Tibial nerve (tissue), 3 donors: ENCODE measurements around the gene VKORC1.

ENCODE experiments used
- POLR2A ChIP-seq, 2 donors: fragments of 450-650 bp; IDR thresholded peaks; one replicate each; pipeline ENCODE4 v1.6.1; 2017; ENCODE audit warnings: antibody characterized with exemption in 2 of 2, mild to moderate bottlenecking in 2 of 2, moderate library complexity in 2 of 2
- TF ChIP-seq, protein P1 (sequence below), 5 experiments: fragments of 200-600 bp in 3 of 5; fragments of 450-650 bp in 2 of 5; sonication (generic) in 3 of 5; IDR thresholded peaks; one replicate each; pipeline ENCODE4 v1.5.1; 2016 to 2019; ENCODE audit warnings: antibody characterized with exemption in 5 of 5, mild to moderate bottlenecking in 3 of 5, moderate library complexity in 2 of 5

DNA sequence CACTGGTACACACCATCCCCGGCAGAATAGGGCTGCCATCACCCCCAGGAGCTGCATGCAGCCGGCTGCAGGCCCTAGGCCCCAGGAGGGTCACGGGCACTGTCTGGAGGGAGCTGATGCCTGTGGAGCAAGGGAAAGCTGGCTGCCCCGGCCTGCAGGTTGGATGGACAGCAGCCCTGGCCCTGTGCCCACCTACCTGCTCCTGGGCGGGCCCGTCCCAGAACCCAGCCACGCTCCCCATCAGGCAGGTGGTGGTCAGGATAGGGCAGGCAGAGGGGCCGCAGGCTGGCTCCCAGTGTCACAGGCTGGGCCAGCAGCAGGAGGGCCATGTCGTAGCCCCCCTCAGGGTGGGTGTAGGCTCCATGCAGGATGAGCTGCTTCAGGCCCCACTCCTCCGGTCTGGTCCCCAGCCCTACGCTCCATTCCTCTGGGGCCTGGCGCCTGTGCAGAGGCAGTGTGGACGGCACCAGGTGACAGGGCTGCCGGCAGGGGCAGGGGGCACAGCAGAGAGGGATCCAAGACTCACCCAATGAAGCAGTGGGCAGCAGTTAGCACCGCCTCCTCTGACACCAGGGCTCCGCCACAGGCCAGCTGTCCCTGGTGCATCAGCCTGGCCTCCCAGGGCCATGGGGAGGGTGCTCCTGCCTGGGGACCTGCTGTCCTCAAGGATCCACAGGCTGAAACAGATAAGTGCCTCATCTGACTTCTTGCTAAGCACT is 9.9 kb downstream of the VKORC1 start:
- TF ChIP-seq POLR2A (IDR thresholded peaks at IDR 0.05) = no peak
- TF ChIP-seq, protein P1, sequence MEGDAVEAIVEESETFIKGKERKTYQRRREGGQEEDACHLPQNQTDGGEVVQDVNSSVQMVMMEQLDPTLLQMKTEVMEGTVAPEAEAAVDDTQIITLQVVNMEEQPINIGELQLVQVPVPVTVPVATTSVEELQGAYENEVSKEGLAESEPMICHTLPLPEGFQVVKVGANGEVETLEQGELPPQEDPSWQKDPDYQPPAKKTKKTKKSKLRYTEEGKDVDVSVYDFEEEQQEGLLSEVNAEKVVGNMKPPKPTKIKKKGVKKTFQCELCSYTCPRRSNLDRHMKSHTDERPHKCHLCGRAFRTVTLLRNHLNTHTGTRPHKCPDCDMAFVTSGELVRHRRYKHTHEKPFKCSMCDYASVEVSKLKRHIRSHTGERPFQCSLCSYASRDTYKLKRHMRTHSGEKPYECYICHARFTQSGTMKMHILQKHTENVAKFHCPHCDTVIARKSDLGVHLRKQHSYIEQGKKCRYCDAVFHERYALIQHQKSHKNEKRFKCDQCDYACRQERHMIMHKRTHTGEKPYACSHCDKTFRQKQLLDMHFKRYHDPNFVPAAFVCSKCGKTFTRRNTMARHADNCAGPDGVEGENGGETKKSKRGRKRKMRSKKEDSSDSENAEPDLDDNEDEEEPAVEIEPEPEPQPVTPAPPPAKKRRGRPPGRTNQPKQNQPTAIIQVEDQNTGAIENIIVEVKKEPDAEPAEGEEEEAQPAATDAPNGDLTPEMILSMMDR (IDR thresholded peaks at IDR 0.05) = no peak
